WTC11 (cell line): ENCODE results near the gene FOXK1. TPM values are rescaled to one million over a fixed set of nuclear protein-coding genes. Genes with fewer than 3 reads are reported as not detected.

ENCODE experiments used
- ATAC-seq: fragments of 200-7000 bp; cut with Tn5 transposase; 2 replicates; pipeline ENCODE4 v1.10.0; 2021; ENCODE audit warnings: mild to moderate bottlenecking, moderate library complexity
- CTCF ChIA-PET: fragments of 300-600 bp; sonication (Branson Sonifier 250); formaldehyde crosslinking; loops from one replicate; lab custom pipeline; 2021; ENCODE audit warnings: antibody characterized with exemption; lab: Charles Lee
- POLR2A ChIA-PET: fragments of 350-600 bp; sonication (Branson Sonifier 250); formaldehyde crosslinking; loops from one replicate; lab custom pipeline; 2021; ENCODE audit warnings: antibody characterized with exemption; lab: Charles Lee
- DNase-seq: peaks from one replicate; pipeline ENCODE4 v3.0.0; 2021; ENCODE audit warnings: low spot score
- H3K27ac Mint-ChIP-seq: 2 replicates; pipeline ENCODE4 v1.8.0; 2021; ENCODE audit warnings: mixed read lengths
- H3K27me3 Mint-ChIP-seq: 2 replicates; pipeline ENCODE4 v1.8.0; 2021; ENCODE audit warnings: low read depth, mild to moderate bottlenecking, moderate library complexity, mixed read lengths
- H3K36me3 Mint-ChIP-seq: 2 replicates; pipeline ENCODE4 v1.8.0; 2021; ENCODE audit warnings: mixed read lengths
- H3K4me1 Mint-ChIP-seq: 2 replicates; pipeline ENCODE4 v1.8.0; 2022; ENCODE audit warnings: mixed read lengths
- H3K4me3 Mint-ChIP-seq: 2 replicates; pipeline ENCODE4 v1.8.0; 2021; ENCODE audit warnings: mild to moderate bottlenecking, moderate library complexity, mixed read lengths
- H3K9me3 Mint-ChIP-seq: 2 replicates; pipeline ENCODE4 v1.8.0; 2021; ENCODE audit warnings: mixed read lengths
- CREB1 ChIP-seq: sonication (generic); formaldehyde crosslinking; IDR thresholded peaks from 2 replicates; pipeline ENCODE4 v1.8.0; 2023; ENCODE audit warnings: mild to moderate bottlenecking, missing genetic modification reagents
- ETV6 ChIP-seq: sonication (generic); formaldehyde crosslinking; IDR thresholded peaks from 2 replicates; pipeline ENCODE4 v1.8.1; 2022; ENCODE audit warnings: mild to moderate bottlenecking, missing genetic modification reagents
- FOXP1 ChIP-seq: sonication (generic); formaldehyde crosslinking; IDR thresholded peaks from 2 replicates; pipeline ENCODE4 v1.8.0; 2022; ENCODE audit warnings: missing genetic modification reagents, mild to moderate bottlenecking, moderate library complexity, borderline replicate concordance
- GABPB1 ChIP-seq: sonication (generic); formaldehyde crosslinking; IDR thresholded peaks from 2 replicates; pipeline ENCODE4 v1.8.1; 2023; ENCODE audit warnings: mild to moderate bottlenecking, missing genetic modification reagents
- IRF2 ChIP-seq: sonication (generic); formaldehyde crosslinking; IDR thresholded peaks from 2 replicates; pipeline ENCODE4 v1.8.0; 2022; ENCODE audit warnings: low read depth, missing genetic modification reagents, borderline replicate concordance
- JUN ChIP-seq: sonication (generic); formaldehyde crosslinking; IDR thresholded peaks from 2 replicates; pipeline ENCODE4 v1.8.0; 2023; ENCODE audit warnings: mild to moderate bottlenecking, missing genetic modification reagents
- NFATC4 ChIP-seq: fragments of 250-450 bp; sonication (Bioruptor Pico); IDR thresholded peaks from 2 replicates; pipeline ENCODE4 v1.9.0; 2021; ENCODE audit warnings: mild to moderate bottlenecking
- NFE2L1 ChIP-seq: sonication (generic); formaldehyde crosslinking; IDR thresholded peaks from 2 replicates; pipeline ENCODE4 v1.8.1; 2023; ENCODE audit warnings: missing genetic modification reagents
- NR1H2 ChIP-seq: sonication (generic); formaldehyde crosslinking; IDR thresholded peaks from 2 replicates; pipeline ENCODE4 v1.9.0; 2021; ENCODE audit warnings: mild to moderate bottlenecking, moderate library complexity, missing genetic modification reagents
- RORB ChIP-seq: fragments of 250-450 bp; sonication (Bioruptor Pico); IDR thresholded peaks from 2 replicates; pipeline ENCODE4 v1.9.0; 2021; ENCODE audit warnings: mild to moderate bottlenecking
- SMAD3 ChIP-seq: sonication (generic); formaldehyde crosslinking; IDR thresholded peaks from 2 replicates; pipeline ENCODE4 v1.8.0; 2022; ENCODE audit warnings: missing genetic modification reagents, mild to moderate bottlenecking, borderline replicate concordance
- TEAD1 ChIP-seq: sonication (generic); formaldehyde crosslinking; IDR thresholded peaks from 2 replicates; pipeline ENCODE4 v1.8.0; 2022; ENCODE audit warnings: mild to moderate bottlenecking, missing genetic modification reagents
- TEAD4 ChIP-seq: sonication (generic); formaldehyde crosslinking; IDR thresholded peaks from 2 replicates; pipeline ENCODE4 v1.8.0; 2022; ENCODE audit warnings: mild to moderate bottlenecking, missing genetic modification reagents
- ZNF121 ChIP-seq: sonication (generic); formaldehyde crosslinking; IDR thresholded peaks from 2 replicates; pipeline ENCODE4 v1.8.0; 2023; ENCODE audit warnings: missing genetic modification reagents
- ZNF263 ChIP-seq: sonication (generic); formaldehyde crosslinking; IDR thresholded peaks from 2 replicates; pipeline ENCODE4 v1.8.1; 2022; ENCODE audit warnings: low read depth, mild to moderate bottlenecking, moderate library complexity, missing genetic modification reagents
- ZNF317 ChIP-seq: sonication (generic); formaldehyde crosslinking; IDR thresholded peaks from 2 replicates; pipeline ENCODE4 v1.8.1; 2023; ENCODE audit warnings: low read depth, mild to moderate bottlenecking, moderate library complexity, missing genetic modification reagents, borderline replicate concordance
- ZNF423 ChIP-seq: fragments of 250-450 bp; sonication (Bioruptor Pico); IDR thresholded peaks from 2 replicates; pipeline ENCODE4 v2.1.2; 2022; ENCODE audit warnings: mild to moderate bottlenecking, moderate library complexity
- total RNA-seq: library from RNA; stranded (reverse); gene quantifications from 3 replicates; pipeline ENCODE4 v1.2.3, GENCODE V29; 2021
- TF ChIP-seq, protein P1 (sequence below): sonication (generic); formaldehyde crosslinking; IDR thresholded peaks from 2 replicates; pipeline ENCODE4 v1.8.0; 2023; ENCODE audit warnings: mild to moderate bottlenecking, missing genetic modification reagents
- TF ChIP-seq, protein P2 (sequence below): fragments of 200-600 bp; IDR thresholded peaks from 2 replicates; pipeline ENCODE4 v1.8.0; 2022; ENCODE audit warnings: antibody characterized with exemption
- TF ChIP-seq, protein P3 (sequence below): sonication (generic); formaldehyde crosslinking; IDR thresholded peaks from 2 replicates; pipeline ENCODE4 v1.8.1; 2022; ENCODE audit warnings: low read depth, mild to moderate bottlenecking, moderate library complexity, missing genetic modification reagents, borderline replicate concordance
- TF ChIP-seq, protein P4 (sequence below): sonication (generic); formaldehyde crosslinking; IDR thresholded peaks from 2 replicates; pipeline ENCODE4 v1.8.0; 2023; ENCODE audit warnings: missing genetic modification reagents, mild to moderate bottlenecking, borderline replicate concordance
- TF ChIP-seq, protein P5 (sequence below): sonication (generic); formaldehyde crosslinking; IDR thresholded peaks from 2 replicates; pipeline ENCODE4 v1.8.1; 2023; ENCODE audit warnings: mild to moderate bottlenecking, missing genetic modification reagents

The FOXK1 gene
- total RNA-seq, 1 experiment from 2014 or later: 21.9 TPM

DNA sequence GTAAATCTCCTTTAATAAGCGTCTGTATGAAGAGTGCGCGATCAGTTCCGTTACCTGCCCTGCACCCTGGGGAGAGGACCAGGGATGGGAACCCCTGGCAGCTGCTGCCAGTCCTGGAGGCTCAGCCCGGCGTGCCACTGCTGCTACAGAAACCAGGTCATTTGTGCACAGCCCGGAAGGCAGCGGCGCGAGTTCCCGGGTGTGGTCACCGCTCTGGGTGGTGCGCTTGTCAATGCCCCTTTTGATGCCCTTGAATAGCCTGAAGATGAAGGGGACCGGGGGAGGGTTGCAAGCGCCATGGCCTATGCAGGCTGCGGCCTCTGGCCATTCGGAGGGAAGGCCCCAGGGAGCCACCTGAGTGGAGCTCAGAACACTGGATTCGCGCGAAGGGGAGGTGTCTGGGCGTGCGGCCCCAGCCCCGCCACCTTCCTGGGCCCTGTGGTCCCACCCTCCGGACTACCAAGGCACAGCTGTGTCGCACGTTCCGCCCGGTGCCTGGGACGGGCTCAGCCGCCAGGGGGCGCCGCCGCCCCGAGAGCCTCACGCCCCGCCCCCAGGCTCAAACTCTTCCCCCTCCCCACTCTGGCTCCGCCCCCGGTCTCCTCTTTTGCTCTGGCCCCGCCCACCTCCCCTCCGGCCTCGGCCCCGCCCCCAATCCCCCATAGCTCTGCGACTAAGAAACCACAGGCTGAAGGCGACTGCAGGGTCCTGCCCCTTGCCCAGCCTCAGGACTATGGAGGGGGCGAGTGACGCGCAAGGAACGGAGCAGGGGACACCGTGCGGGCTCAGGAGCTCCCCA, 109.8 kb downstream of the FOXK1 start (continued):
- TF ChIP-seq, protein P1, sequence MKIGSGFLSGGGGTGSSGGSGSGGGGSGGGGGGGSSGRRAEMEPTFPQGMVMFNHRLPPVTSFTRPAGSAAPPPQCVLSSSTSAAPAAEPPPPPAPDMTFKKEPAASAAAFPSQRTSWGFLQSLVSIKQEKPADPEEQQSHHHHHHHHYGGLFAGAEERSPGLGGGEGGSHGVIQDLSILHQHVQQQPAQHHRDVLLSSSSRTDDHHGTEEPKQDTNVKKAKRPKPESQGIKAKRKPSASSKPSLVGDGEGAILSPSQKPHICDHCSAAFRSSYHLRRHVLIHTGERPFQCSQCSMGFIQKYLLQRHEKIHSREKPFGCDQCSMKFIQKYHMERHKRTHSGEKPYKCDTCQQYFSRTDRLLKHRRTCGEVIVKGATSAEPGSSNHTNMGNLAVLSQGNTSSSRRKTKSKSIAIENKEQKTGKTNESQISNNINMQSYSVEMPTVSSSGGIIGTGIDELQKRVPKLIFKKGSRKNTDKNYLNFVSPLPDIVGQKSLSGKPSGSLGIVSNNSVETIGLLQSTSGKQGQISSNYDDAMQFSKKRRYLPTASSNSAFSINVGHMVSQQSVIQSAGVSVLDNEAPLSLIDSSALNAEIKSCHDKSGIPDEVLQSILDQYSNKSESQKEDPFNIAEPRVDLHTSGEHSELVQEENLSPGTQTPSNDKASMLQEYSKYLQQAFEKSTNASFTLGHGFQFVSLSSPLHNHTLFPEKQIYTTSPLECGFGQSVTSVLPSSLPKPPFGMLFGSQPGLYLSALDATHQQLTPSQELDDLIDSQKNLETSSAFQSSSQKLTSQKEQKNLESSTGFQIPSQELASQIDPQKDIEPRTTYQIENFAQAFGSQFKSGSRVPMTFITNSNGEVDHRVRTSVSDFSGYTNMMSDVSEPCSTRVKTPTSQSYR (CRISPR knock-in tag): no peak
- TF ChIP-seq ZNF263 (CRISPR knock-in tag) (no peak), ZNF423 (CRISPR knock-in tag) (no peak), GABPB1 (CRISPR knock-in tag) (no peak), NFE2L1 (CRISPR knock-in tag) (no peak)
- TF ChIP-seq, protein P2, sequence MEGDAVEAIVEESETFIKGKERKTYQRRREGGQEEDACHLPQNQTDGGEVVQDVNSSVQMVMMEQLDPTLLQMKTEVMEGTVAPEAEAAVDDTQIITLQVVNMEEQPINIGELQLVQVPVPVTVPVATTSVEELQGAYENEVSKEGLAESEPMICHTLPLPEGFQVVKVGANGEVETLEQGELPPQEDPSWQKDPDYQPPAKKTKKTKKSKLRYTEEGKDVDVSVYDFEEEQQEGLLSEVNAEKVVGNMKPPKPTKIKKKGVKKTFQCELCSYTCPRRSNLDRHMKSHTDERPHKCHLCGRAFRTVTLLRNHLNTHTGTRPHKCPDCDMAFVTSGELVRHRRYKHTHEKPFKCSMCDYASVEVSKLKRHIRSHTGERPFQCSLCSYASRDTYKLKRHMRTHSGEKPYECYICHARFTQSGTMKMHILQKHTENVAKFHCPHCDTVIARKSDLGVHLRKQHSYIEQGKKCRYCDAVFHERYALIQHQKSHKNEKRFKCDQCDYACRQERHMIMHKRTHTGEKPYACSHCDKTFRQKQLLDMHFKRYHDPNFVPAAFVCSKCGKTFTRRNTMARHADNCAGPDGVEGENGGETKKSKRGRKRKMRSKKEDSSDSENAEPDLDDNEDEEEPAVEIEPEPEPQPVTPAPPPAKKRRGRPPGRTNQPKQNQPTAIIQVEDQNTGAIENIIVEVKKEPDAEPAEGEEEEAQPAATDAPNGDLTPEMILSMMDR: peak; percentile 92
- TF ChIP-seq, protein P3, sequence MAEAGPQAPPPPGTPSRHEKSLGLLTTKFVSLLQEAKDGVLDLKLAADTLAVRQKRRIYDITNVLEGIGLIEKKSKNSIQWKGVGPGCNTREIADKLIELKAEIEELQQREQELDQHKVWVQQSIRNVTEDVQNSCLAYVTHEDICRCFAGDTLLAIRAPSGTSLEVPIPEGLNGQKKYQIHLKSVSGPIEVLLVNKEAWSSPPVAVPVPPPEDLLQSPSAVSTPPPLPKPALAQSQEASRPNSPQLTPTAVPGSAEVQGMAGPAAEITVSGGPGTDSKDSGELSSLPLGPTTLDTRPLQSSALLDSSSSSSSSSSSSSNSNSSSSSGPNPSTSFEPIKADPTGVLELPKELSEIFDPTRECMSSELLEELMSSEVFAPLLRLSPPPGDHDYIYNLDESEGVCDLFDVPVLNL: no peak
- TF ChIP-seq, all 79 proteins: peak for 4

DNA sequence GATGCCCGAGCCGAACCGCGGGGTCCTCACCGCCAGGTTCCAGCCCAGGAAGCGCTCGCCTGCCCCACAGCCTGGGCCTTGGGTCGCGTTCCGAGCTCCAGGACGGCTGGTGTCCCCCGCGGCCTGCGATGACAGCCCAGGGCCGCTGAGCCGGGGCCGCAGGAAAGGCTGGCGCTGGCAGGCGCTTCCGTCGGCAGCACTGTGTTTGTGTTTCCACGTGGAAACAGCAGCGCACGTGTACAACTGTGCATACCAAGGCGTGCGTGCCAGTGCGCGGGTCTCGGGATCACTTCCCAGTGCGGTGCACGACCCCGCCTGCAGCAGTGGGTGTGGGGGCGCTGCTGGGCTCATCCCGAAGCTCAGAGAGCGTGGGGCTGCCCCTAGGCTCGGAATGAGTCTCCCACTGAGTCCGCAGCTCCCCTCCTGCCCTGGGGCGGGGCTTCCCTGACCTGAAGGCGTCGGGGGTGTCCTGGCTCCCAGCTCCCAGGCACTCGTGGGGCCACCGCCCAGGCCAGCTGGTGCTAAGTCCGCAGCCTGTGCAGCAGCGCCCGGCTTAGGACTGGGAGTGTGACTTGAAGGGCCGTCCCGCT, 110.5 kb downstream of the FOXK1 start:
- POLR2A ChIA-PET: interaction anchor here (0.8 to 1.7 kb wide), 3 partner anchors 14 to 90 kb away, joined by 3 to 11 read pairs (median 3); partner anchors contain the start of gene AP5Z1
- H3K4me3 Mint-ChIP-seq: peak overlapping the region; percentile 54
- H3K27ac Mint-ChIP-seq: no peak overlapping the region
- ATAC-seq: peak; percentile 49
- CTCF ChIA-PET: interaction anchor here (0.5 to 4.2 kb wide), 82 partner anchors 9 to 1884 kb away, joined by 3 to 75 read pairs (median 4); partner anchors contain the start of genes AP5Z1, MMD2, RADIL and RBAK
- H3K4me1 Mint-ChIP-seq: peaks cover 5% of the 10 kb centered on the region
- no peaks in the 10 kb centered on the region for H3K9me3 Mint-ChIP-seq
- H3K27me3 Mint-ChIP-seq: no peaks in the 10 kb centered on the region
- DNase-seq: no peak
- H3K36me3 Mint-ChIP-seq: peaks cover 3% of the 10 kb centered on the region; the same call in 1 of the 2 replicates
- TF ChIP-seq ZNF263 (CRISPR knock-in tag) (no peak), ZNF317 (CRISPR knock-in tag) (no peak), JUN (CRISPR knock-in tag) (no peak), NR1H2 (CRISPR knock-in tag) (no peak), ZNF121 (CRISPR knock-in tag) (no peak), ETV6 (CRISPR knock-in tag) (no peak), TEAD4 (CRISPR knock-in tag) (no peak), NFE2L1 (CRISPR knock-in tag) (no peak), NFATC4 (CRISPR knock-in tag) (no peak), TEAD1 (CRISPR knock-in tag) (peak; percentile 57), IRF2 (CRISPR knock-in tag) (no peak), SMAD3 (0 out of 2 replicates have a peak, but pooled peaks have one; percentile 71), CREB1 (peak; percentile 48; the same call in 1 of the 2 replicates), RORB (CRISPR knock-in tag) (no peak), FOXP1 (CRISPR knock-in tag) (peak; percentile 52; the same call in 1 of the 2 replicates)
- TF ChIP-seq, protein P4, sequence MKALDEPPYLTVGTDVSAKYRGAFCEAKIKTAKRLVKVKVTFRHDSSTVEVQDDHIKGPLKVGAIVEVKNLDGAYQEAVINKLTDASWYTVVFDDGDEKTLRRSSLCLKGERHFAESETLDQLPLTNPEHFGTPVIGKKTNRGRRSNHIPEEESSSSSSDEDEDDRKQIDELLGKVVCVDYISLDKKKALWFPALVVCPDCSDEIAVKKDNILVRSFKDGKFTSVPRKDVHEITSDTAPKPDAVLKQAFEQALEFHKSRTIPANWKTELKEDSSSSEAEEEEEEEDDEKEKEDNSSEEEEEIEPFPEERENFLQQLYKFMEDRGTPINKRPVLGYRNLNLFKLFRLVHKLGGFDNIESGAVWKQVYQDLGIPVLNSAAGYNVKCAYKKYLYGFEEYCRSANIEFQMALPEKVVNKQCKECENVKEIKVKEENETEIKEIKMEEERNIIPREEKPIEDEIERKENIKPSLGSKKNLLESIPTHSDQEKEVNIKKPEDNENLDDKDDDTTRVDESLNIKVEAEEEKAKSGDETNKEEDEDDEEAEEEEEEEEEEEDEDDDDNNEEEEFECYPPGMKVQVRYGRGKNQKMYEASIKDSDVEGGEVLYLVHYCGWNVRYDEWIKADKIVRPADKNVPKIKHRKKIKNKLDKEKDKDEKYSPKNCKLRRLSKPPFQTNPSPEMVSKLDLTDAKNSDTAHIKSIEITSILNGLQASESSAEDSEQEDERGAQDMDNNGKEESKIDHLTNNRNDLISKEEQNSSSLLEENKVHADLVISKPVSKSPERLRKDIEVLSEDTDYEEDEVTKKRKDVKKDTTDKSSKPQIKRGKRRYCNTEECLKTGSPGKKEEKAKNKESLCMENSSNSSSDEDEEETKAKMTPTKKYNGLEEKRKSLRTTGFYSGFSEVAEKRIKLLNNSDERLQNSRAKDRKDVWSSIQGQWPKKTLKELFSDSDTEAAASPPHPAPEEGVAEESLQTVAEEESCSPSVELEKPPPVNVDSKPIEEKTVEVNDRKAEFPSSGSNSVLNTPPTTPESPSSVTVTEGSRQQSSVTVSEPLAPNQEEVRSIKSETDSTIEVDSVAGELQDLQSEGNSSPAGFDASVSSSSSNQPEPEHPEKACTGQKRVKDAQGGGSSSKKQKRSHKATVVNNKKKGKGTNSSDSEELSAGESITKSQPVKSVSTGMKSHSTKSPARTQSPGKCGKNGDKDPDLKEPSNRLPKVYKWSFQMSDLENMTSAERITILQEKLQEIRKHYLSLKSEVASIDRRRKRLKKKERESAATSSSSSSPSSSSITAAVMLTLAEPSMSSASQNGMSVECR (CRISPR knock-in tag): no peak; the same call in 1 of the 2 replicates
- TF ChIP-seq, protein P5, sequence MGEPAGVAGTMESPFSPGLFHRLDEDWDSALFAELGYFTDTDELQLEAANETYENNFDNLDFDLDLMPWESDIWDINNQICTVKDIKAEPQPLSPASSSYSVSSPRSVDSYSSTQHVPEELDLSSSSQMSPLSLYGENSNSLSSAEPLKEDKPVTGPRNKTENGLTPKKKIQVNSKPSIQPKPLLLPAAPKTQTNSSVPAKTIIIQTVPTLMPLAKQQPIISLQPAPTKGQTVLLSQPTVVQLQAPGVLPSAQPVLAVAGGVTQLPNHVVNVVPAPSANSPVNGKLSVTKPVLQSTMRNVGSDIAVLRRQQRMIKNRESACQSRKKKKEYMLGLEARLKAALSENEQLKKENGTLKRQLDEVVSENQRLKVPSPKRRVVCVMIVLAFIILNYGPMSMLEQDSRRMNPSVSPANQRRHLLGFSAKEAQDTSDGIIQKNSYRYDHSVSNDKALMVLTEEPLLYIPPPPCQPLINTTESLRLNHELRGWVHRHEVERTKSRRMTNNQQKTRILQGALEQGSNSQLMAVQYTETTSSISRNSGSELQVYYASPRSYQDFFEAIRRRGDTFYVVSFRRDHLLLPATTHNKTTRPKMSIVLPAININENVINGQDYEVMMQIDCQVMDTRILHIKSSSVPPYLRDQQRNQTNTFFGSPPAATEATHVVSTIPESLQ (CRISPR knock-in tag): no peak
